SU-DHL-6 (cell line): ENCODE measurements around the gene NBEA.

Experiments used
- EZH2phosphoT487 ChIP-seq: fragments of 200-600 bp; sonication (generic), shearing (Covaris generic); conservative IDR thresholded peaks from 2 replicates; pipeline ENCODE4 v1.6.1; 2018; ENCODE audit warnings: mild to moderate bottlenecking, antibody characterized with exemption, low read length, moderate library complexity, mixed read lengths
- TF ChIP-seq, protein P1 (sequence below): fragments of 200-600 bp; sonication (generic); IDR thresholded peaks from one replicate; pipeline ENCODE4 v1.5.1; 2017; ENCODE audit warnings: antibody characterized with exemption, mild to moderate bottlenecking, low read length, moderate library complexity; ENCODE audit not compliant: insufficient read depth, poor library complexity, severe bottlenecking

DNA sequence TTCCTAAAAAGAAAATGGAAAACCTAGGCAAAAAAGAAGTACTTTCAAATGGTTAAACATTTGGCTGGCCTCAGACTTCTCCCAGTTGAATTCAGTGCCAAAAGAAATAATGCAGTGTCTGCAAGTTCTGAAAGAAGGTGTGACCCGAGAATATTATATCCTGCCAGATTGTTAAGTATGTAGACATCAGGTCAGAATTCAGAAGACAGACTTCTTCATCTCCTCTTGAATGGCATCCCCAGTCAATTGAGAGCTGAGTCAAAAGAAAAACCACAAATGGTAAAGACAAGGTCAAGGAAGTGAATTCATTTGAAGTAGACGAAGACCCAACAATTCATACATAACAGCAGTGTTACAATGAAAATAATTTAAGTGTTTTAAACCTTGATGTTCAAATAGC lies 194.5 kb downstream of the NBEA start:
- TF ChIP-seq, protein P1, sequence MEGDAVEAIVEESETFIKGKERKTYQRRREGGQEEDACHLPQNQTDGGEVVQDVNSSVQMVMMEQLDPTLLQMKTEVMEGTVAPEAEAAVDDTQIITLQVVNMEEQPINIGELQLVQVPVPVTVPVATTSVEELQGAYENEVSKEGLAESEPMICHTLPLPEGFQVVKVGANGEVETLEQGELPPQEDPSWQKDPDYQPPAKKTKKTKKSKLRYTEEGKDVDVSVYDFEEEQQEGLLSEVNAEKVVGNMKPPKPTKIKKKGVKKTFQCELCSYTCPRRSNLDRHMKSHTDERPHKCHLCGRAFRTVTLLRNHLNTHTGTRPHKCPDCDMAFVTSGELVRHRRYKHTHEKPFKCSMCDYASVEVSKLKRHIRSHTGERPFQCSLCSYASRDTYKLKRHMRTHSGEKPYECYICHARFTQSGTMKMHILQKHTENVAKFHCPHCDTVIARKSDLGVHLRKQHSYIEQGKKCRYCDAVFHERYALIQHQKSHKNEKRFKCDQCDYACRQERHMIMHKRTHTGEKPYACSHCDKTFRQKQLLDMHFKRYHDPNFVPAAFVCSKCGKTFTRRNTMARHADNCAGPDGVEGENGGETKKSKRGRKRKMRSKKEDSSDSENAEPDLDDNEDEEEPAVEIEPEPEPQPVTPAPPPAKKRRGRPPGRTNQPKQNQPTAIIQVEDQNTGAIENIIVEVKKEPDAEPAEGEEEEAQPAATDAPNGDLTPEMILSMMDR = no peak
- no peak for TF ChIP-seq EZH2phosphoT487
